Muscle of back (tissue), 11 donors: ENCODE results near the gene DYSF. TPM values are rescaled to one million over a fixed set of nuclear protein-coding genes. Genes with fewer than 3 reads are reported as not detected.
"Not testable (repeated sequence)": the region's sequence is repeated elsewhere in the genome, so short reads cannot be mapped to it uniquely, and the experiment has no call there.

ENCODE experiments used
- DNase-seq, 3 donors: peaks; one replicate each; pipeline versions ENCODE4 v3.0.0 to v3.0.0-alpha.2; 2013
- polyA plus RNA-seq, 10 donors: library from polyadenylated mRNA; unstranded; fragments of 120-200 nt; gene quantifications; one replicate each; pipeline ENCODE4 v1.2.1, GENCODE V29; 2013; ENCODE audit not compliant: insufficient read length in 10 of 10

DYSF gene
- polyA plus RNA-seq, 10 donors = 75.3 to 143 (median 114) TPM

GRCh38 chr2:71469403-71470398 is 16.3 kb downstream of the DYSF start:
- peak in 1 of 3 donors; percentile 69 for DNase-seq

- DNase-seq = no peak
Observed at GRCh38 chr2:71471276-71471675, 17.9 kb downstream of the DYSF start.

- no peak for DNase-seq
Observed at GRCh38 chr2:71472019-71472418, 18.7 kb downstream of the DYSF start.

GRCh38 chr2:71473346-71474031 is 20.1 kb downstream of the DYSF start:
- no peak for DNase-seq

GRCh38 chr2:71474116-71474743 is 20.9 kb downstream of the DYSF start:
- no peak for DNase-seq

GRCh38 chr2:71474744-71475397 is 21.5 kb downstream of the DYSF start:
- no peak for DNase-seq

- DNase-seq = no peak
Observed at GRCh38 chr2:71476495-71476894, 23.1 kb downstream of the DYSF start.

GRCh38 chr2:71477231-71477691 is 23.9 kb downstream of the DYSF start:
- DNase-seq = no peak

- no peak for DNase-seq
Observed at GRCh38 chr2:71478806-71479205, 25.4 kb downstream of the DYSF start.

- DNase-seq = no peak
Observed at GRCh38 chr2:71479261-71479660, 25.9 kb downstream of the DYSF start.

GRCh38 chr2:71481111-71481510 is 27.8 kb downstream of the DYSF start:
- DNase-seq = no peak

GRCh38 chr2:71482055-71482454 is 28.7 kb downstream of the DYSF start:
- no peak for DNase-seq

- no peak for DNase-seq
Observed at GRCh38 chr2:71483246-71483645, 29.9 kb downstream of the DYSF start.

GRCh38 chr2:71484354-71484753 is 31.0 kb downstream of the DYSF start:
- DNase-seq = no peak

- no peak for DNase-seq
Observed at GRCh38 chr2:71486881-71487640, 33.7 kb downstream of the DYSF start.

- DNase-seq = not testable (repeated sequence)
Observed at GRCh38 chr2:71491551-71491950, 38.2 kb downstream of the DYSF start.

- peak; percentile 23 to 37 (median 28) for DNase-seq
Observed at GRCh38 chr2:71492112-71492511, 38.8 kb downstream of the DYSF start.

- DNase-seq = no peak
Observed at GRCh38 chr2:71494091-71494490, 40.7 kb downstream of the DYSF start.

GRCh38 chr2:71494523-71495155 is 41.3 kb downstream of the DYSF start:
- DNase-seq = no peak

- DNase-seq = no peak
Observed at GRCh38 chr2:71496156-71496770, 42.9 kb downstream of the DYSF start.
